RWPE1 (cell line): ENCODE data around the gene XKR7.

Experiments used
- CTCF ChIA-PET: fragments of 350-600 bp; sonication (Branson Sonifier 250); formaldehyde crosslinking; extraction: SDS; loops from one replicate; lab custom pipeline; 2021; lab: Yijun Ruan, JAX
- POLR2A ChIA-PET: fragments of 400-600 bp; formaldehyde crosslinking; extraction: SDS; loops from one replicate; lab custom pipeline; 2020; ENCODE audit warnings: antibody characterized with exemption; ENCODE audit not compliant: low non-redundant PET; lab: Yijun Ruan, JAX
- DNase-seq: peaks from one replicate; pipeline ENCODE4 v3.0.0; 2012; ENCODE audit warnings: low spot score
- H3K27ac ChIP-seq: fragments of 450-650 bp; 2 replicates; pipeline ENCODE4 v1.5.1; 2017
- CTCF ChIP-seq: fragments of 450-650 bp; conservative IDR thresholded peaks from 2 replicates; pipeline ENCODE4 v1.5.1; 2017; ENCODE audit warnings: low read depth, mild to moderate bottlenecking

The XKR7 gene

GRCh38 chr20:31939661-31940060 lies 28.3 kb upstream of the XKR7 start:
- CTCF ChIA-PET, result interaction anchor here (0.7 to 2.7 kb wide), 3 partner anchors 13 to 217 kb away, joined by 4 to 9 read pairs (median 5); partner anchors contain the start of gene PDRG1
- no peak for TF ChIP-seq CTCF
- POLR2A ChIA-PET, result no interaction called here
- no peak for DNase-seq
- no peak overlapping the region for H3K27ac ChIP-seq

DNA sequence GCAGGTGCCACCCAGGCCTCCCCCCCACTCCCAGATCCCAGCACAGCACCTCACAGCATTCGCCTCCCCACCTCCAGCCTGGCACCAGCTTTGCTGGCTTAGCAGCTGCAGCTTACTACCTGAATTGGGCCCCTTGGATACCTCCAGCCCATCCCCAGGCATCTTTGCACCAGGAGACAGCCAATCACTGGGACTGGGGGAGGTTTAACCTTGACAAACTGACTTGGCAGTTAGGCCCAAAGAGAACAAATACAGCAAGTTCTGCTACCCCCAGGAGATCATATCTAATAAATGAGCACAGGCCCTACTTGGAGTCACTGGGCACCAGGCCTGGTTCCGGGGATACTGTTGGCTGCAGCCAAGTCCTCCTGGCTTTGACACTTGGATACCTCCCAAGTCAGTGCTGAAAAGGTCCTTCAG lies 24.9 kb upstream of the XKR7 start:
- POLR2A ChIA-PET, result interaction anchor here (0.9 kb wide), 1 partner anchor 63 kb away, joined by 3 read pairs; no protein-coding TSS in a partner anchor
- no peak for DNase-seq
- no peak overlapping the region for H3K27ac ChIP-seq
- TF ChIP-seq CTCF, result no peak
- CTCF ChIA-PET, result interaction anchor here (0.6 to 1.2 kb wide), 4 partner anchors 9 to 93 kb away, joined by 3 to 4 read pairs (median 3); partner anchors contain the start of gene PDRG1

DNA sequence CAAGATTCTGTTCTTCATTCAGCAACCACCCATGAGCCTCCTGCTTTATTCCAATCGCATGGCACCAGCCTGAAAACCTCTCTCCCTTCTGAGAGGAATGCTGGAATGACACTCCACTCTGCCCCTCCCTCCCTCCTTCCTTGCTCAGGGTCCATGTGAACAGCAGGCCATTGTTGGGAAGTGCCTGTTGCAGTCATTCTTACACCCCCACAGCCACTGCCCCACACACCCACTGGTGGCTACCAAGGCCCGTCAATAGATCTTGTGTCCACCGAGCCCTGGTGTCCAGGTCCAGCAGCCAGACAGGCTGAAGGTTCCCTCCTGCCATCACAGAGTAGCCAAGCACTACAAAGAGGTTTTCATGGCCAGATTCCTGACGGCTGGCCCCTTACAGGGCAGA lies 22.6 kb upstream of the XKR7 start:
- ChIA-PET POLR2A (no interaction called here), CTCF (no interaction called here)
- H3K27ac ChIP-seq, result 0 out of 2 replicates have a peak overlapping the region, but pooled peaks have one; percentile 0
- no peak for DNase-seq
- no peak for TF ChIP-seq CTCF

DNA sequence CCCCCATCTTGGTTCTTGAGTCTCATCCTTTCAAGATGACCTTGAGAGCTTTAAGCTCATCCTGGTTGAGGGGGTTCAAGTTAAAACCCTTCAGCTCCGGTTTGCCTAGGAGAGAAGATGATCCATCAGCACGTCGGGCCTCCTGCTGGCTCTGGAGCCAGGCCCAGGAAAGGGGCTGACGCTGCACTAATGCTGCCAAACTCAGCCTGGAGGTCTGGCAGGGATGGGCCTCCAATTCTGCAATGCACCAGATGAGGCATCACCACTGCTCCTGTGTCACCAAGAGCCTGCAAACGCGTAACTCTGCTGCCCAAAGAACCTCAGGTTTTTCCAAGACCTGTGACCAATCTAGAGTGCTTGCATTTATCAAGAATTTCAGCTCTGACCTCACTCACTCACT lies 22.2 kb upstream of the XKR7 start:
- DNase-seq, result no peak
- ChIA-PET CTCF (no interaction called here), POLR2A (no interaction called here)
- no peak overlapping the region for H3K27ac ChIP-seq
- no peak for TF ChIP-seq CTCF

DNA sequence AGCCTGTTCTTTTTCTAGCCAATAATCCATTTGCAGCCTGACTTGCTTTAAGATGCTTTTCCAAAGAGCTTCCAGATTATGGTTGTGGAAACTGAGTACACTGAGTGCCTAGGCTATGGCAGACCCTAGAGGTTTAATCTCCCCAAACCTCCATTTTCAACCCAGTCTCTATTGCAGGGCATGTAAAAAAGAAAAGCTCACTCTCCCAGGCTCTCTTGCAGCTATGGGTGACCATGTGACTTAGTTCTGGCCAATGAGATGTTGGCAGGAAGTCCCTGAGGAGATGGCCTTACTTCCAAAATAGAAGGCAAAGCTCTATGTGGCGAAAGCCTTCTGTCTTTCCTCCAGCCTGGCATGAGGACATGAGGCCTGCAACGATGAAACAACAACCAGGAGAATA lies 19.9 kb upstream of the XKR7 start:
- H3K27ac ChIP-seq, result no peak overlapping the region
- ChIA-PET POLR2A (no interaction called here), CTCF (interaction anchor here (0.7 to 1.3 kb wide), 3 partner anchors 38 to 125 kb away, joined by 3 to 5 read pairs (median 4); no protein-coding TSS in a partner anchor)
- DNase-seq, result no peak
- no peak for TF ChIP-seq CTCF

- ChIA-PET POLR2A (interaction anchor here (1.1 kb wide), 1 partner anchor 9 kb away, joined by 3 read pairs; no protein-coding TSS in a partner anchor), CTCF (interaction anchor here (1.0 to 3.7 kb wide), 6 partner anchors 31 to 127 kb away, joined by 3 to 73 read pairs (median 4); no protein-coding TSS in a partner anchor)
- DNase-seq, result no peak
- H3K27ac ChIP-seq, result no peak overlapping the region
- no peak for TF ChIP-seq CTCF
Observed at GRCh38 chr20:31949877-31950646, 17.9 kb upstream of the XKR7 start.
